ENCODE data around the gene ATF7. TPM values are rescaled to one million over a fixed set of nuclear protein-coding genes. Genes with fewer than 3 reads are reported as not detected.

The ATF7 gene
- total RNA-seq, 1 experiment from 2014 or later = 26.9 TPM

DNA sequence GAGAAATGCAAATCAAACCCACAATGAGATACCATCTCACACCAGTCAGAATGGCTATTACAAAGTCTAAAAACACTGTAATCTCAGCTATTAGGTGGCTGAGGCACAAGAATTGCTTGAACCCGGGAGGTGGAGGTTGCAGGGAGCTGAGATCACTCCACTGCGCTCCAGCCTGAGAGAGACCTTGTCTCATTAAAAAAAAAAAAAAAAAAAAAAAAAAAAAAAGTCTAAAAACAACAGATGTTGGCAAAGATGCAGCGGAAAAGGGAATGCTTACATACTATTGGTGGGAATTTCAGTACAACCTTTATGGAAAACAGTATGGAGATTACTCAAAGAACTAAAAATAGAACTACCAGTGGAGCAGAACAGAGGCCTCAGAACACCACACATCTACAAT, 19.0 kb upstream of the ATF7 start:
- no peak for DNase-seq
- POLR2A ChIA-PET = no interaction called here
- no peaks in the 10 kb centered on the region for H3K4me1 Mint-ChIP-seq (ENCODE audit: low read depth, unreplicated experiment)
- H3K27me3 Mint-ChIP-seq (ENCODE audit: insufficient read depth, unreplicated experiment) = no peaks in the 10 kb centered on the region
- no peaks in the 10 kb centered on the region for H3K4me1 ChIP-seq
- intact Hi-C loops (cut with micrococcal nuclease; ENCODE audit: unreplicated experiment) = no loop called here
- no peaks in the 10 kb centered on the region for H3K36me3 ChIP-seq (ENCODE audit: control insufficient read depth, insufficient read depth, low read length)
- H3K4me3 ChIP-seq (ENCODE audit: low read depth, low read length) = no peak overlapping the region
- H3K9me3 Mint-ChIP-seq (ENCODE audit: unreplicated experiment) = no peaks in the 10 kb centered on the region
- no peaks in the 10 kb centered on the region for H3K9me3 ChIP-seq
- no TSS peak for BruUV-seq (replicated peaks)
- H3K27ac Mint-ChIP-seq (ENCODE audit: unreplicated experiment) = no peak overlapping the region
- no peak overlapping the region for H3K4me3 Mint-ChIP-seq (ENCODE audit: unreplicated experiment)
- CTCF ChIA-PET = no interaction called here
- TF ChIP-seq, protein P1, sequence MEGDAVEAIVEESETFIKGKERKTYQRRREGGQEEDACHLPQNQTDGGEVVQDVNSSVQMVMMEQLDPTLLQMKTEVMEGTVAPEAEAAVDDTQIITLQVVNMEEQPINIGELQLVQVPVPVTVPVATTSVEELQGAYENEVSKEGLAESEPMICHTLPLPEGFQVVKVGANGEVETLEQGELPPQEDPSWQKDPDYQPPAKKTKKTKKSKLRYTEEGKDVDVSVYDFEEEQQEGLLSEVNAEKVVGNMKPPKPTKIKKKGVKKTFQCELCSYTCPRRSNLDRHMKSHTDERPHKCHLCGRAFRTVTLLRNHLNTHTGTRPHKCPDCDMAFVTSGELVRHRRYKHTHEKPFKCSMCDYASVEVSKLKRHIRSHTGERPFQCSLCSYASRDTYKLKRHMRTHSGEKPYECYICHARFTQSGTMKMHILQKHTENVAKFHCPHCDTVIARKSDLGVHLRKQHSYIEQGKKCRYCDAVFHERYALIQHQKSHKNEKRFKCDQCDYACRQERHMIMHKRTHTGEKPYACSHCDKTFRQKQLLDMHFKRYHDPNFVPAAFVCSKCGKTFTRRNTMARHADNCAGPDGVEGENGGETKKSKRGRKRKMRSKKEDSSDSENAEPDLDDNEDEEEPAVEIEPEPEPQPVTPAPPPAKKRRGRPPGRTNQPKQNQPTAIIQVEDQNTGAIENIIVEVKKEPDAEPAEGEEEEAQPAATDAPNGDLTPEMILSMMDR (IDR thresholded peaks at IDR 0.05; ENCODE audit: insufficient read depth in 1 of 2, low read depth in 1 of 2, low read length in 1 of 2, severe bottlenecking in 1 of 2, unreplicated experiment in 1 of 2) = no peak
- H3K27me3 ChIP-seq (replicated peaks; ENCODE audit: control insufficient read depth, insufficient read depth, low read length) = no peaks in the 10 kb centered on the region
- no peaks in the 10 kb centered on the region for H3K36me3 Mint-ChIP-seq (ENCODE audit: insufficient read depth, unreplicated experiment)

DNA sequence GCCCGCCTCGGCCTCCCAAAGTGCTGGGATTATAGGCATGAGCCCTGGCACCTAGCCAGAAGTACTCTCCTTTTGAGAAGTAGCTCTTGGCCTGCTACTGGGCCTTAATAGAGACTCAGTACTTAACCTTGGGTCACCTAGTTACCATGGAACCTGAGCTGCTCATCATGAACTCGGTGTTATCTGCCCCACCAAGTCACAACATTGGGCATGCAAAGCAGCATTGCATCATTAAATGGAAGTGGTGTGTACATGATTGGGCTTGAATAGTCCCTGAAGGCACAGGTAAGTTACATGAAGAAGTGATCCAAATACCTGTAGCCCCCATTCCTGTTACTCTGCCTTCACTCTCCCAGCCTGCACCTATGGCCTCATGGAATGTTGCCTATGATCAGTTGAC, 18.0 kb upstream of the ATF7 start:
- no peaks in the 10 kb centered on the region for H3K27me3 ChIP-seq (replicated peaks; ENCODE audit: control insufficient read depth, insufficient read depth, low read length)
- TF ChIP-seq, protein P1 (IDR thresholded peaks at IDR 0.05; ENCODE audit: insufficient read depth in 1 of 2, low read depth in 1 of 2, low read length in 1 of 2, severe bottlenecking in 1 of 2, unreplicated experiment in 1 of 2) = no peak
- ChIA-PET POLR2A (no interaction called here), CTCF (interaction anchor here (0.6 kb wide), 1 partner anchor 12 kb away, joined by 5 read pairs; no protein-coding TSS in a partner anchor)
- no peak overlapping the region for H3K4me3 ChIP-seq (ENCODE audit: low read depth, low read length)
- intact Hi-C loops (cut with micrococcal nuclease; ENCODE audit: unreplicated experiment) = no loop called here
- no peaks in the 10 kb centered on the region for H3K27me3 Mint-ChIP-seq (ENCODE audit: insufficient read depth, unreplicated experiment)
- no peaks in the 10 kb centered on the region for H3K4me1 ChIP-seq
- DNase-seq = no peak
- no peaks in the 10 kb centered on the region for H3K36me3 Mint-ChIP-seq (ENCODE audit: insufficient read depth, unreplicated experiment)
- H3K27ac Mint-ChIP-seq (ENCODE audit: unreplicated experiment) = no peak overlapping the region
- no peaks in the 10 kb centered on the region for H3K4me1 Mint-ChIP-seq (ENCODE audit: low read depth, unreplicated experiment)
- H3K9me3 ChIP-seq = no peaks in the 10 kb centered on the region
- no peak overlapping the region for H3K4me3 Mint-ChIP-seq (ENCODE audit: unreplicated experiment)
- no peaks in the 10 kb centered on the region for H3K9me3 Mint-ChIP-seq (ENCODE audit: unreplicated experiment)
- no TSS peak for BruUV-seq (replicated peaks)
- H3K36me3 ChIP-seq (ENCODE audit: control insufficient read depth, insufficient read depth, low read length) = no peaks in the 10 kb centered on the region

DNA sequence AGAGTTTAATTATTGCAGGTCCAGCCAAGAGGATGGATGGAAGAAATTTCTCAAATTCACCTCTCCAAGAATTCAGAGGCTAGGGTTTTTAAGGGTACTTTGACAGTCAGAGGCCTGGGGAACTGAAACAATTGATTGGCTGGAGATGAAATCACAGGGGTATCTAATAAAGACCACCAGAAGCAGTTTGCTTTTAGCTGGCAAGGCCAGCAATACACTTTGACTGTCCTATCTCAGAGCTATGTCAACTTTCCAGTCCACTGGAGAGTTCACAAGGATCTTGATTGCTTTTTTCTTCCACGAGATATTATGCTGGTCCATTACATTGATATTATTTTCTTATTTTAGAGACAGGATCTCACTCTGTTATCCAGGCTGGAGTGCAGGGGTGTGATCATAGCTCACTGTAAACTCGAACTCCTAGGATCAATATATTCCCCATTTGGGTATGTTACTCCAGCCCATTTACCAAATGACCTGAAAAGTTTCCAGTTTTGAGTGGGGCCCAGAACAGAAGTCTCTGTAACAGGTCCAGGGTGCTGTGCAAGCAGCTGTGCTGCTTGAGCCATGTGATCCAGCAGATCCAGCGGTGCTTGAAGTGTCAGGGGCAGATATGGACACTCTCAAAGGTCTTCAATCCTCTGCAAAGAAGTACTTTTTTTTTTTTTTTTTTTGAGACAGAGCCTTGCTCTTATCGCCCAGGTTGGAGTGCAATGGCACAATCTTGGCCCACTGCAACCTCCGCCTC, 17.2 kb upstream of the ATF7 start:
- Histone ChIP-seq H3K9me3 (no peaks in the 10 kb centered on the region), H3K27me3 (replicated peaks; ENCODE audit: control insufficient read depth, insufficient read depth, low read length) (no peaks in the 10 kb centered on the region), H3K4me1 (no peaks in the 10 kb centered on the region), H3K4me3 (ENCODE audit: low read depth, low read length) (no peak overlapping the region), H3K36me3 (ENCODE audit: control insufficient read depth, insufficient read depth, low read length) (no peaks in the 10 kb centered on the region)
- no peak for DNase-seq
- intact Hi-C loops (cut with micrococcal nuclease; ENCODE audit: unreplicated experiment) = no loop called here
- TF ChIP-seq, protein P1 (IDR thresholded peaks at IDR 0.05; ENCODE audit: insufficient read depth in 1 of 2, low read depth in 1 of 2, low read length in 1 of 2, severe bottlenecking in 1 of 2, unreplicated experiment in 1 of 2) = no peak
- H3K4me3 Mint-ChIP-seq (ENCODE audit: unreplicated experiment) = no peak overlapping the region
- H3K36me3 Mint-ChIP-seq (ENCODE audit: insufficient read depth, unreplicated experiment) = no peaks in the 10 kb centered on the region
- no peaks in the 10 kb centered on the region for H3K9me3 Mint-ChIP-seq (ENCODE audit: unreplicated experiment)
- ChIA-PET CTCF (no interaction called here), POLR2A (no interaction called here)
- no TSS peak for BruUV-seq (replicated peaks)
- H3K4me1 Mint-ChIP-seq (ENCODE audit: low read depth, unreplicated experiment) = no peaks in the 10 kb centered on the region
- no peaks in the 10 kb centered on the region for H3K27me3 Mint-ChIP-seq (ENCODE audit: insufficient read depth, unreplicated experiment)
- H3K27ac Mint-ChIP-seq (ENCODE audit: unreplicated experiment) = no peak overlapping the region
